OCI-LY7 (cell line): ENCODE data around the gene SLC9C2. TPM values are rescaled to one million over a fixed set of nuclear protein-coding genes. Genes with fewer than 3 reads are reported as not detected.

Experiments
- BruUV-seq: library from RNA; stranded (reverse); fragments of 400-500 nt; replicated peaks from 2 replicates; lab custom pipeline; 2021; lab: Mats Ljungman, UMichigan
- CTCF ChIA-PET: fragments of 300-600 bp; sonication (Branson Sonifier 250); formaldehyde crosslinking; loops from one replicate; lab custom pipeline; 2022; ENCODE audit warnings: antibody characterized with exemption; ENCODE audit not compliant: unreplicated experiment; lab: Charles Lee
- POLR2A ChIA-PET: fragments of 300-600 bp; sonication (Branson Sonifier 250); formaldehyde crosslinking; loops from one replicate; lab custom pipeline; 2022; ENCODE audit warnings: antibody characterized with exemption; lab: Charles Lee
- DNase-seq: peaks from one replicate; pipeline ENCODE4 v3.0.0-alpha.2; 2015; ENCODE audit warnings: low spot score
- H2AFZ ChIP-seq: fragments of 200-600 bp; sonication (generic), shearing (Covaris generic); 2 replicates; pipeline ENCODE4 v1.6.1; 2014; ENCODE audit warnings: mild to moderate bottlenecking, antibody characterized with exemption, low read length, moderate library complexity
- H3K27ac ChIP-seq: fragments of 200-600 bp; sonication (generic); 2 replicates; pipeline ENCODE4 v1.5.1; 2014; ENCODE audit warnings: mixed run types, low read depth, mild to moderate bottlenecking, moderate library complexity, low read length, inconsistent platforms; ENCODE audit not compliant: poor library complexity, severe bottlenecking
- H3K36me3 ChIP-seq: fragments of 200-600 bp; sonication (generic); 2 replicates; pipeline ENCODE4 v1.6.1; 2014; ENCODE audit warnings: mild to moderate bottlenecking, antibody characterized with exemption, low read length, moderate library complexity, mixed read lengths; ENCODE audit not compliant: insufficient read depth
- H3K4me1 ChIP-seq: fragments of 200-600 bp; sonication (generic); 2 replicates; pipeline ENCODE4 v1.5.1; 2014; ENCODE audit warnings: mild to moderate bottlenecking, low read length; ENCODE audit not compliant: insufficient read depth, poor library complexity, severe bottlenecking
- H3K4me2 ChIP-seq: fragments of 200-600 bp; sonication (generic); 2 replicates; pipeline ENCODE4 v1.6.1; 2014; ENCODE audit warnings: mild to moderate bottlenecking, low read length
- H3K4me3 ChIP-seq: fragments of 200-600 bp; sonication (generic); 2 replicates; pipeline ENCODE4 v1.5.1; 2014; ENCODE audit warnings: mild to moderate bottlenecking, low read depth, low read length; ENCODE audit not compliant: poor library complexity, severe bottlenecking
- H3K79me2 ChIP-seq: fragments of 200-600 bp; sonication (generic); 2 replicates; pipeline ENCODE4 v1.6.1; 2016; ENCODE audit warnings: low read depth, mild to moderate bottlenecking, low read length, moderate library complexity, mixed read lengths; ENCODE audit not compliant: insufficient read depth
- H3K9me2 ChIP-seq: fragments of 200-600 bp; sonication (generic); 2 replicates; pipeline ENCODE4 v1.6.1; 2016; ENCODE audit warnings: mild to moderate bottlenecking, low read length, mixed read lengths; ENCODE audit not compliant: insufficient read depth
- H3K9me3 ChIP-seq: fragments of 200-600 bp; sonication (generic); 2 replicates; pipeline ENCODE4 v1.6.1; 2014; ENCODE audit warnings: mild to moderate bottlenecking, mixed run types, low read length, mixed read lengths
- H4K20me1 ChIP-seq: fragments of 200-600 bp; sonication (generic); 2 replicates; pipeline ENCODE4 v1.6.1; 2014; ENCODE audit warnings: mild to moderate bottlenecking, antibody characterized with exemption, low read length, moderate library complexity, mixed read lengths; ENCODE audit not compliant: insufficient read depth
- EZH2phosphoT487 ChIP-seq: fragments of 200-600 bp; sonication (generic); IDR thresholded peaks from 2 replicates; pipeline ENCODE4 v1.6.1; 2018; ENCODE audit warnings: low read depth, borderline replicate concordance, mild to moderate bottlenecking, mixed run types, antibody characterized with exemption, low read length, moderate library complexity, mixed read lengths
- intact Hi-C: fragments of 100-400 bp; cut with micrococcal nuclease; formaldehyde crosslinking; loops from one replicate; pipeline ENCODE4 v1.10.0; 2022; ENCODE audit not compliant: unreplicated experiment
- total RNA-seq, 2 experiments: library from RNA; depleted of rRNA in 1 of 2; stranded (reverse); fragments of >200 nt in 1 of 2; shearing (Covaris generic) in 1 of 2; gene quantifications; 2 replicates each; pipeline ENCODE4 v1.2.3, GENCODE V29; 2014 to 2022
- TF ChIP-seq, protein P1 (sequence below): fragments of 200-600 bp; sonication (generic); conservative IDR thresholded peaks from 2 replicates; pipeline ENCODE4 v1.5.1; 2014; ENCODE audit warnings: mild to moderate bottlenecking, antibody characterized with exemption, low read length, moderate library complexity, mixed read lengths

SLC9C2 gene
- total RNA-seq, 2 experiments from 2014 or later, result not detected

DNA sequence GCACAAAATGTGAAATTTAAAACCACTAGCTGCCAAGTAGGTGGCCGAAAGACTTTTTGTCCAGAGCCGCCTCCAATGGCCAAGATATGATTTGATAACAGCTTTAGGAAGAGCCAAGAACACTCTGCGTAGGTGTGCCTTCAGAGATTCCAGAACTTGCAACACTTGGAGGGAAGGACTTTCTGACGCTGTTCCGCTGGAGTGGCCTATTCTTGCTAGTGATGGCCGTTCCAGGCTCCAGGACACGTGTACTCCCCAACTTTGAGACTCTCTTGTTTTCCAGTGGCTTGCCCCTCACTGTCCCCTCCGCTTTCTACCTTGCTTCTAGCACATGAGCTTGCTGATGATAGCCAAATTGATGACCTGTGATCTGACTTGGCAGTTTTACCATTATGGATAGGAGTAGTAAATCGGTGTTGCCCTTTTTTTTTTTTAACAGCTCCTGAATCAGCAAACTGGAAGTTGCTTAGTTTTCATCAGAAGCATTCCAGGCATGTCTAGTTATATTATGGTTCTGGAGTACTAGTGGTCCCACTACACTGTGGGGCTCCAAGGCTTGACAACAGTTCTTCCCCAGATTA, 124.7 kb downstream of the SLC9C2 start:
- Histone ChIP-seq H3K4me3 (peak overlapping the region; percentile 82), H3K9me2 (no peaks in the 10 kb centered on the region), H3K4me1 (peaks cover 30% of the 10 kb centered on the region), H3K36me3 (peaks cover 51% of the 10 kb centered on the region), H4K20me1 (peaks cover 14% of the 10 kb centered on the region; the same call in 1 of the 2 replicates), H3K79me2 (peaks cover 35% of the 10 kb centered on the region), H2AFZ (peak overlapping the region; percentile 33; the same call in 1 of the 2 replicates), H3K4me2 (peak overlapping the region; percentile 95), H3K9me3 (no peaks in the 10 kb centered on the region), H3K27ac (no peak overlapping the region)
- POLR2A ChIA-PET, result interaction anchor here (0.9 to 1.5 kb wide), 3 partner anchors 10 to 347 kb away, joined by 3 to 6 read pairs (median 4); no protein-coding TSS in a partner anchor
- intact Hi-C loops, result loop anchor here (5.0 kb wide), 1 partner anchor 389 kb away; the partner anchor contains the start of genes GAS5 and ZBTB37
- CTCF ChIA-PET, result no interaction called here
- no peak for TF ChIP-seq EZH2phosphoT487
- TF ChIP-seq, protein P1, sequence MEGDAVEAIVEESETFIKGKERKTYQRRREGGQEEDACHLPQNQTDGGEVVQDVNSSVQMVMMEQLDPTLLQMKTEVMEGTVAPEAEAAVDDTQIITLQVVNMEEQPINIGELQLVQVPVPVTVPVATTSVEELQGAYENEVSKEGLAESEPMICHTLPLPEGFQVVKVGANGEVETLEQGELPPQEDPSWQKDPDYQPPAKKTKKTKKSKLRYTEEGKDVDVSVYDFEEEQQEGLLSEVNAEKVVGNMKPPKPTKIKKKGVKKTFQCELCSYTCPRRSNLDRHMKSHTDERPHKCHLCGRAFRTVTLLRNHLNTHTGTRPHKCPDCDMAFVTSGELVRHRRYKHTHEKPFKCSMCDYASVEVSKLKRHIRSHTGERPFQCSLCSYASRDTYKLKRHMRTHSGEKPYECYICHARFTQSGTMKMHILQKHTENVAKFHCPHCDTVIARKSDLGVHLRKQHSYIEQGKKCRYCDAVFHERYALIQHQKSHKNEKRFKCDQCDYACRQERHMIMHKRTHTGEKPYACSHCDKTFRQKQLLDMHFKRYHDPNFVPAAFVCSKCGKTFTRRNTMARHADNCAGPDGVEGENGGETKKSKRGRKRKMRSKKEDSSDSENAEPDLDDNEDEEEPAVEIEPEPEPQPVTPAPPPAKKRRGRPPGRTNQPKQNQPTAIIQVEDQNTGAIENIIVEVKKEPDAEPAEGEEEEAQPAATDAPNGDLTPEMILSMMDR, result no peak
- DNase-seq, result no peak
- no TSS peak for BruUV-seq

DNA sequence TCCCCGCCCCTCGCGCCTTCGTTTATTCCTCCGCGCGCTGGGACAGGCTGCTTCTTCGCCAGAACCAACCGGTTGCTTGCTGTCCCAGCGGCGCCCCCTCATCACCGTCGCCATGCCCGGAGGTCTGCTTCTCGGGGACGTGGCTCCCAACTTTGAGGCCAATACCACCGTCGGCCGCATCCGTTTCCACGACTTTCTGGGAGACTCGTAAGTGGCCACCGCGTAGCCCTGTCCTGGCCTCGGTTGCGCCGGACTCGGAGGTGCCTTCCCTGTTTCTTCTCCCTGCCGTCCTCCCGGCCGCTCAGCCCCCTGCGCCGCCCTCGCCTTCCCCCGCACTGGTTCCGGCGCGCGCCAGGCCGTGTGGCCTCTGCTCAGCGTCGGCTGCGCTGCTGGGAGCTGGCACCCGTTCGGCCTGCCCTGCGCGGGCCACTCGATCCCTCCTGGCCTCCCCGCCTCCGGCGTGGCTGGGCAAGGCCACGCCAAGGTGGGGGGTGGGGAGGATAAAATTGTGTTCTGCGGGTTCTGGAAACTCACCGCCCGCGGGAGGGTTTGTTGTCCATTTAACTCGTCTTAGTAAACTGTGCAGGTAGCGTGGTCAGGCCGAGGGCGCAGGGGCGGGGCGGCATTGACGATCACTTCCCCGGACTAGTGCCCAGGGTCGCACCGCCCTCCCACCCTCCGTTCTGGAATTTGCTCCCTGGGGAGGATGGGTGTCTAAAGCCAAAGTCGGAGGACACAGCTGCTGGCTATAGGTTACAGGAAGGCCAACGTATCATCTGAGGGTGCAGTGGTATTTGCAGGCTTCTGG, 125.4 kb downstream of the SLC9C2 start, which contains the start of gene PRDX6:
Gene PRDX6 (plus strand): TSS at position 50 of the 808 bp plus-strand sequence. CDS start 63 bp downstream, at position 113.
- Histone ChIP-seq H3K9me2 (no peaks in the 10 kb centered on the region), H2AFZ (peak within 1 kb of the TSS; percentile 99), H3K4me3 (peak within 1 kb of the TSS; percentile 99), H3K79me2 (peaks cover 35% of the 10 kb centered on the region), H3K4me2 (peak within 1 kb of the TSS; percentile 99), H4K20me1 (peaks cover 14% of the 10 kb centered on the region; the same call in 1 of the 2 replicates), H3K4me1 (peaks cover 30% of the 10 kb centered on the region), H3K36me3 (peaks cover 47% of the 10 kb centered on the region), H3K9me3 (no peaks in the 10 kb centered on the region), H3K27ac (peak within 1 kb of the TSS; percentile 63)
- ChIA-PET POLR2A (interaction anchor here (0.5 to 2.2 kb wide), 7 partner anchors 10 to 365 kb away, joined by 3 to 6 read pairs (median 3); no protein-coding TSS in a partner anchor), CTCF (interaction anchor here (0.6 kb wide), 1 partner anchor 14 kb away, joined by 3 read pairs; no protein-coding TSS in a partner anchor)
- intact Hi-C loops, result loop anchor here (1.0 to 5.0 kb wide), 4 partner anchors 47 to 659 kb away; partner anchors contain the start of genes GAS5 and ZBTB37
- TF ChIP-seq, protein P1, result no peak
- TF ChIP-seq EZH2phosphoT487, result no peak
- BruUV-seq, result no TSS peak
- peak; percentile 92 for DNase-seq
